HG03378 (cell line): ENCODE measurements around the gene LSAMP.

Experiments
- ATAC-seq: cut with Tn5 transposase; IDR thresholded peaks from one replicate; pipeline ENCODE4 v1.9.1; 2021; ENCODE audit warnings: mild to moderate bottlenecking, moderate library complexity; ENCODE audit not compliant: unreplicated experiment

LSAMP gene

GRCh38 chr3:116445311-116445841 is at the start of gene LSAMP:
Gene LSAMP, minus strand, starts transcription at chr3:116445487.
- ATAC-seq: no peak

DNA sequence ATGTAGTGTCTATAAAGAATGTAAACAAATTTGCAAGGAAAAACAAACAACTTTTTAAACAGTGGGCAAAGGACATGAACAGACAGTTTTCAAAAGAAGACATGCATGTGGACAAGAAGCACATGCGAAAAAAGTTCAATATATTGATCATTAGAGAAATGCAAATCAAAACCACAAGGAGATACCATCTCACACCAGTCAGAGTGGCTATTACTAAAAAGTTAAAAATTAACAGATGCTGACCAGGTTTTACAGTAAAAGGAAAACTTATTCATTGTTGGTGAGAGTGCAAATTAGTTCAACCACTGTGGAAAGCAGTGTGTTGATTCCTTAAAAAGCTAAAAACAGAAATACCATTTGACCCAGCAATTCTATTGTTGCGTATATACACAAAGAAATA is 47.1 kb upstream of the LSAMP start:
- no peak for ATAC-seq

- no peak for ATAC-seq
These were observed 37.8 kb upstream of the LSAMP start for GRCh38 chr3:116483135-116483534.

DNA sequence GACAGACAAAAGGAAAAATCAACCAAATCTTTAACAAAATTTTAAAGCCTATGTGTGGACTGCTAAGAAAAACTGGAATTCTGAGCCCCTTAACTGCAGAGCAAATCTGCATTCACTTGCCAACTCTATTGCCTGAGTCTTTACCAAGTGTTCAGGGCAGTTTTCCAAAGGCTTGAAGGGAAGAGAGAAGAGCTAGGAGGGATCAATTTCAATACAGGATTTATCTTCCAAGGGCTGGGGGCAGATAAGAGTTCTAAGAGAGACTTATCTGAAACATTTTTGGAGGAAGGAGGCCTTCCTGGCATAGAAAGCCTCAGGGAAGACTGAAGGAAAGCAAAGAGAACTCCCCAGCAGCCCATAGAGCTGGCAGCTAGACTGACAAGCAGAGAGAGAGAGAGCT is 31.4 kb upstream of the LSAMP start:
- ATAC-seq: no peak

GRCh38 chr3:116474801-116475200 is 29.5 kb upstream of the LSAMP start:
- no peak for ATAC-seq

DNA sequence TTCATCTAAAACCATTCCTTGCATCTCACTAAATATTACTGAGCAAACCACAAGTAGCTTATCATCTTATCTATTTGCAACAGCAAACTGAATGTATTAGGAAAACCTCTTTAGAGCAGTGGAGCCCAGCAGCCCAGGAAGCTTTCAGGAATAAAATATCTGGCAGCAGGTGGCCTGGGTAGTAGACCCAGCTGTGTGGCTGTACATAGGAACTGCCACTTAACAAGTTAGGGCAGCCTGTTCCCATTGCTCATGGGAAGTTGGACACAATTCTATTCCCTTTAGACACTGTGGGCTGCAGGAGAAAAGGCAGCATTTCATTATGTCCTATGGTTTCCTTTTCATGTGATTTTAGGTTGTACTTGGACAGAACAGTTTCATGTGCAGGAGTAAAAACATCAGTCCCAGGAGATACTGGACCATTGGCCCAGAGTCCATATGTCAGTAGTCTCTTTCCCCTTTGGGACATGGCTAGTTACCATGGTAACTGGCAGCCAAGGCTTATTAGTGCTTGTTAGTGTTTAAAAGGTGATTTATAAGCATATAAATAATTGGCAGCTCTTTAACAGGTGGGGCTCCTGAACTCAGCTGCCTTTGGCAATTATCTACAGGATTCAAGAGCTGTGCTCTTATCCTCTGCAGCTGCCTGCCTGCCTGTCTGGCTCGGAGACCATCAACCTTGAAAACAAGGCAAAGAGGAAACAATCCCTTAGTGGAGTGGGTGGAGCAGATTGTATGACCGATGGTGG is 28.9 kb upstream of the LSAMP start:
- no peak for ATAC-seq

GRCh38 chr3:116473602-116474001 is 28.3 kb upstream of the LSAMP start:
- no peak for ATAC-seq

GRCh38 chr3:116470605-116471197 is 25.4 kb upstream of the LSAMP start:
- ATAC-seq: no peak

DNA sequence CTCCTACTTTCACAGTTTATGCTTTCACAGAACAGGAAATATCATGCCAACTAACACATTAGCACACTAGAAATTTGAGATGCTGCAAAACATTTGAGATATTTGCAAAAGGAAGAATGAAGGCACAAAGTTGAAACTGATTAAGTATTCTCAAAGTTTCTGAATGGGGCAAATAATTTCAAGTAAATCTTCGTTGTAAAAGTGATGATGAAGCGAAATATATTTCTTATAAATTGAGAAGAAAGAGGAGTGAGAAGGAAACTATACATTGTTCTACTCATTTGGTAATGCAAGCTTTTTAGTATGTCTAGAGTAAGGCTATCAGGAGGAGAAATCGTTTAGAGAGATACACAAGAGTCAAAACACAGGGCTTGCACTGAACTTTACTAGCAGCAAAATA is 24.3 kb upstream of the LSAMP start:
- no peak for ATAC-seq

DNA sequence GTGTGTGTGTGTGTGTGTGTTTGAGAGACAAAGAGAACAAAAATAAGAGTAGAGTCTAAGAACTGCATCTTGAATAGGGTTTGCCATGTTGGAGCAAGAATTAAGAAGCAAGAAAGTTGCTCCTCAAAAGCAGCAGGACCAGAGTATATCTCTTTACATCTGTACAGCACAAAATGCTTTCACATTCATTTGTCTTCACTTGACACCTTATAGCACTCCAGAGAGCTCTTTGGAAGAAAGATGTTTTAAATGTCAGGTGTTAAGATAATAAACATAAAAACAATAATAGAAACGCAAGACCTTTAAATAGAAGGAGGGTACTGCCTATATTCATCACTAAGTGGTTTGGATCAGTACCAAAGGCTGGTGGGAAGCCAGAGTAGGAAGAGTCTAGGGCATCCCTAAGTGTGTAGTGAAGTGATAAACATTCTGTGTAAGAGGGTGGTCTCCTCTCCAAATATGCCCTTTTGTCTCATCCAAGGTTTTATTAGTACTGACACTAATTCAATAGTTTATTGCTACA is 19.1 kb upstream of the LSAMP start:
- ATAC-seq: no peak

DNA sequence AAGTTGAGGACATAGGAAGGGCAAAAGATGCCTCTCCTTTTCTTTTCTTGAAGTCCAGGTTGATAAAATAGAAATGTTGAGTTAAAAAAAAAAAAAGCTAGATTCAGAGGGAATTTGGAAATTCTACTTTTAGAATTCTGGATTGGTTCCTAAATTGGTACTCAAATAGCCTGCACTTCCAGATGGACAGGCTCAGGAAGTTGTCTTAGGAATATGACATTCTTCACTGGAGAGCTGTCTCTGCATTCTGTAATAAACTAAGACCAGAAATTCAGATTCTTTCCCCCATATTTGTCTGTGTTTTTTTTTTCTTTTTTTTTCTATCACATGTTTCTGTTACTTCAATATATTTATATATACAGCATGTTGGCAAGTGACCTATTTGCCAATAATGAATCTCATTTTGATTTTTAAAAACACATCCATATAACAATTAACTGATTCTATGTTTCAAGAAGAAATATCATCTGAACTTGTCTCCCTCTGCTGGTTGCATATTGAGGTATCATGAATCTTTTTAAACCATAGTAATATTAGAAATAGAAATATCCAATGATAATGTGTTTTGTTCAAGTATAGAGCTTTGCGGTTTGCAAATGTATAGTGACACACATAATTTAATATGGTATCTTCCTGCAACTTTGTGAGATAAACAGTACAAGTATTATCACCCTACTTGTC is 8.5 kb upstream of the LSAMP start:
- ATAC-seq: no peak

DNA sequence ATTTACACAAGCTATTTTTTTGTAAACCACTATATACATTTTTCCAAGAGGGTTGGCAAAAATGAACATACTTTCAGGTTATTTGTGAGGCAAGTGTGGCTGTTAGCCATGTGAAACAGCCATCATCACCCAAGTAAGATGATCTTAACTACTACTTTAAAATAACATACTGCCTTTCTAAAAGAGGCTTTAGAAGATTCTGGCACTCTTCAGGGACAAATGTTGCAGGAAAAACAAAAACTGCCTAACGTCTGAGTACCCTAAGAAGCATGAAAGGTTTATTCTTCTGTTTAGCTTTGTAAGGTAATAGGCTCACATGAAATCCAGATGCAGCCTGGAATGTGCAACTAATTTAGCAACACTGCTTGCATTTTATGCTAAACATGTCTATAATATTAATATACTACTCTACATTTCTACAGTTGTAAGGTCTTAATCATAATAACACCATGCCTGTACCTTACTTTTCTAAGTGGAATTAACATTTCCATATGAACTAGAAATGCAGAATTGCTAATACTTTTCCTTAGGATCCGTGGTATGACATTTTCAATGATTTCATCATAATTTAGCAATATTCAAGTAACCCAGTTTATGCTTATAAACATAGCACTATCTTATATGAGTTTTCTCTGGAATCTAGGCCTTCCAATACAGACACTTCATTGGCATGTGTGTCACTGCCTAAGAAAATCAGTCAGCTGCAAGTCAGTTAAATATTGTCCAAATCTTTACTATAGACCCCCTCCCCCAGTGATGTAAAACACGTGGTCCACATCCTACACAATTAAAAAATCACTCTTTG is 4.5 kb upstream of the LSAMP start:
- no peak for ATAC-seq

DNA sequence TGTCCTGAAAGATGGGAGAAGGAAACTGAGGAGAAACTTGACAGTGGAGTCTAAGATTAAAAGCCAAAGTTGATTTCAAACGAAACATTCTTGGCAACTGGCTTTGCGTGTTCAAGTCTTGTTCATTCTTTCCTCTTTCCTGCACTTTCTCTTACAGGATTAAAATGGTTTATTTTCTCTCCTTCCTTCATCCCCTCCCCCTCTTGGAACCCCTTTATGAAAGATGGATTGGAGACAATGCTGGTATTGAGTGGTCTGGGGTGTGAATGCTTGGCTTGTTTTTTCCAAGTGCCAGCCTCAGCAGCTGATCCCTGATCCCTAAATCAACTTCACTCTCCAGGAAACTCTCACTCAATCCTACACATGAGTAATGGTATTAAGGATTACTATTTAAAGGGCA is 703 bp upstream of the LSAMP start:
- no peak for ATAC-seq

- no peak for ATAC-seq
These were observed 422 bp downstream of the LSAMP start for GRCh38 chr3:116444819-116445310.

DNA sequence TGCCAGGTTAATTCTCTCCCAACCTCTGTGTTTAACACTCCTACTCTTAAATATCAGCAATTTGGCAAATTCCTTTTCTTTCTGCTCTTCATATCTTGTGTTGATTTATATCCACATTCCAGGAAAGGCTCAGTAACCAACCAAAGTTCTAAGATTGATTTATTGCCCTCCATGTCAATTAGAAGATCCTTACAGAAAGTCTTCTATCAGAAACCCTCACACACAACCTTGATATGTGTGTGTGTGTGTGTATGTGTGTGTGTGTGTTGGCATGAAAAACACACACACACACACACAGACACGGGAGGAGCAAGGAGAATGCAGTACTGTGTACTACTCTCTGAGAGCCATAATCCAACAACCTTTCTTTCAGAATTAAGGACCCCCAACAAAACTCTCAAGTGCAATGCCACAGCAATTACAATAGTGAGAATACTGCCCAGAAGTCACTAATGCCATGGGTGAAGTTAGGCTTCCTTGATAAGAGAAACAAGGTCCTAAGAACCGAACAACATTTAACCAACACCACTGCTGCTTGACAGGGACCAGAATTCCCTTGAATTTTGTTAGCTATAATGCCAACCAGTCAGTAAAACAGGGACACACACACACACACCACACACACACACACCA is 1.1 kb downstream of the LSAMP start:
- no peak for ATAC-seq

DNA sequence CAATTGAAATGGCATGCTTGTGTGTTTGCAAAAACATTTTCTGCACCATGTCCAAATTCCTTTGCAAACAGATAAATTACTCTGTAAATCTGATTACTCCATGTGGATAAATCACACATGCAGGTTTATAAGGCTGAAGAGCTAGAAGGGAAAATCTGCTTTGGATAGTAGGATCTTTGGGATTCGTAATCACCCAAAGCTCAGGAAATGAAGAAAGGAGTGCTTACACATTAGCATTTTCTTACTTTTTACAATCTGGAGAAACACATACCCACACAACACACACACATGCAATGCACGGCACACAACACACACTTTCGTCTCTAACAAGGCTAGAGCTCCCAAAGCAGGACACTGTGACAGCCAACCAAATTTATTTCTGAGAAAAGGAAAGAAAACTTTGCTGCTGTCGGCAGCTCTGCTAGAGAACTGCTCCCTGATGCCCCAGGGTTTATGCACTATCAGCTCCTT is 2.1 kb downstream of the LSAMP start:
- ATAC-seq: no peak

GRCh38 chr3:116442331-116443021 is 2.8 kb downstream of the LSAMP start:
- ATAC-seq: no peak

GRCh38 chr3:116441652-116442051 is 3.6 kb downstream of the LSAMP start:
- ATAC-seq: no peak

- ATAC-seq: no peak
These were observed 5.1 kb downstream of the LSAMP start for GRCh38 chr3:116440196-116440595.

GRCh38 chr3:116433552-116433951 is 11.7 kb downstream of the LSAMP start:
- ATAC-seq: no peak
